ENCODE results near the gene CFAP299.

GRCh38 chr4:80475236-80475635, 139.7 kb downstream of the CFAP299 start:
- TF ChIP-seq CTCF (IDR thresholded peaks at IDR 0.05; ENCODE audit: low read length), result no peak
- TF ChIP-seq EZH2 (optimal IDR thresholded peaks at IDR 0.05; ENCODE audit: low read depth, low read length), result no peak
- no peak for TF ChIP-seq EZH2phosphoT487 (IDR thresholded peaks at IDR 0.05; ENCODE audit: low read length)

Measured in MM.1S (cell line).